Activated CD4-positive, alpha-beta T cell treated with anti-CD3 and anti-CD28 coated beads for 4 hours (primary cell): ENCODE data around the gene SIMC1.
"Not testable (repeated sequence)": the region's sequence is repeated elsewhere in the genome, so short reads cannot be mapped to it uniquely, and the experiment has no call there.

ENCODE experiments used
- DNase-seq, 2 donors: peaks; one replicate each; pipeline ENCODE4 v3.0.0-alpha.2; 2020

SIMC1 gene

DNA sequence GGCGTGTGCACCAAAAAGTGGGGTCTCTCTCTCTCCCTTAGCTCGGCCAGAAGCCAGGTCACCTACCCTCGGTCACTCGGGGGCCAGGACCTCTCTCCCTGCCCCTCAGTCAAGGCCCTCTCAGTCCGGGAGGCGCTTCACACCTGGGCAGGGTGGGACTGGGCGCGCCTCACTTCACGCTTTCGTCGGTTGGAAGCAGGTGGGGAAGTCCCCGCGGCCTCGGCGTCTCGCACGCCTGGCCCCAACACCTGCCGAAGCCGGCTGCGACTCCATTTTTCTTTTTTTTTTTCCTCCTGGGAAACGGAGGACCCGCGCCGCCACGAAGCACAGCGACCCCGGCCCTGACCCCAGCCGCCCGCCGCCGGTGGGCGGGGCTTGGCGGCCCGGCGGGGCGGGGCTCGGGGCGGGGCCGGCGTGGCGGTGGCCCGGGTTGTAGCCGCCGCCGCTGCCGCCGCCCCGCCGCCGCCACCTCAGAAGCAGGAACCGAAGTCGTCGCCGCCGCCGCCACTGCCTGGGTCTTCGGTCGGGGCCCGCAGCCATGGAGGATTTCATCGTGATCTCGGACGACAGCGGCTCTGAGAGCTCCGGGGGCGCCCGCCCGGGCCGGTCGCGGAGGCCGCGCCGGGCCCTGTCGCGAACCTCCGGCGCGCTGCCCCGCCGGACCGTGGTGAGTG lies at the start of gene SIMC1:
TSS of gene SIMC1 (plus strand) at position 454 of the 674 bp plus-strand sequence. CDS start at position 539, 85 bp downstream.
- peak; percentile 52 to 55 for DNase-seq

- no peak for DNase-seq
Observed at GRCh38 chr5:176188506-176189193, 49.6 kb upstream of the SIMC1 start.

GRCh38 chr5:176189857-176190256 lies 48.4 kb upstream of the SIMC1 start:
- no peak for DNase-seq

DNA sequence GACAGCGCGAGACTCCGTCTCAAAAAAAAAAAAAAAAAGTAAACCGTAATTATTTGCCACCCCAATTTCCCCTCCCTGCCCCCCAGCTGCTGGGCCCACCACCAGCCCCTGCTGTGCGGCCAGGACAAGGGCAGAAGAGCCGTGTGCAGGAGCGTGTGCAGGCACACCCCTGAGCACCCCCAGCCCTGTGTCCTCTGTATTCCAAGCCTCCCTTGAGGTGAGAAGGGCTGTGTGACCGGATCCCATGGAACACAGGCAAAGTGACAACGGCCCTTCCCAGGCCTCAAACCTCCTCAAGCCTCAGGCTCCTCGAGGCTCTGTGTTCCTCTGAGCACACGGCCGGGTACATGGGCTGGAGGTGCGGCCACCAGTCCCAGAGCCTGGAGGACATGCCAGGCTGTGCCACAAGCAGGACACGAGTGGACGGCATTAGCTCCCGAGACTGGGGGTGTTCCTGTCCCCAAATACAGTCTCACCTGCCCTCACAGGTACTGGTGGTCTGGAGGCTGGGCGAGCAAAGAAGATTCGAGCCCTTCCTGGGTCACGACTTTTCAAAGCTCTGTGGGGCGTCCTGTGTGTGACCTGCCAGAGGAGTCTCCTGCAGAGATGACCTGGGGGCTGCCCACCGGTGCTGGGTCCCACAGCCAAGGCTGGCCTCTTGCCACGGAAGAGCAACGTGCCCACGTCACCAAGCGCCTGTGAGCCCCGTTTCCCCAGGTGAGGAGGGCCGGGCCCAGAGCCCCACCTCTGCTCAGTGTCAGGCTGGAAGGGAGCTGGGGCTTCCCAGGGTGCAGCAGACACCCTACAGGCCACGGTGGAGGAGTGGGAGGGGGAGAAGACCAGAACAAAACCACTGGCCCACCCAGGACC lies 47.1 kb upstream of the SIMC1 start:
- DNase-seq = no peak

- no peak for DNase-seq
Observed at GRCh38 chr5:176192094-176192721, 46.0 kb upstream of the SIMC1 start.

DNA sequence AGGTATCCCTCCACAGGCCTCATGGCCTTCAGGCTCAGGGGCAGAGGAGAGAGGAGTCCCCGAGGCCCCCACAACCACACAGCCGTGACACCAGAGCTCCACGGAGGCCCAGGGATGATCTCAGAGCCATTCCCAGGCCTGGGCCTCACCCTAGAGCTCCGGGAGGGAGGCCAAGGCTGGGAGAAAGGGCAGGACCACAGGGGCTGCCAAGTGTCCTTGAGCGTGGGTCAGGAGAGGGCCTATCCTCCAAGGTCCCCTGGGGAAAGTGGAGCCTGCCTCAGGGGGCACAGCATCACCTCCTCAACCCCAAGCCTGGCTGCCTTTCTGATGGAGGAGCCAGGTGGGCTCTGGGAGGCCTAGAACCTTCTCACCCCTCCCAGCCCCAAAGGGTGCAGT lies 45.5 kb upstream of the SIMC1 start:
- not testable (repeated sequence) for DNase-seq

- DNase-seq = not testable (repeated sequence)
Observed at GRCh38 chr5:176193636-176194035, 44.6 kb upstream of the SIMC1 start.

DNA sequence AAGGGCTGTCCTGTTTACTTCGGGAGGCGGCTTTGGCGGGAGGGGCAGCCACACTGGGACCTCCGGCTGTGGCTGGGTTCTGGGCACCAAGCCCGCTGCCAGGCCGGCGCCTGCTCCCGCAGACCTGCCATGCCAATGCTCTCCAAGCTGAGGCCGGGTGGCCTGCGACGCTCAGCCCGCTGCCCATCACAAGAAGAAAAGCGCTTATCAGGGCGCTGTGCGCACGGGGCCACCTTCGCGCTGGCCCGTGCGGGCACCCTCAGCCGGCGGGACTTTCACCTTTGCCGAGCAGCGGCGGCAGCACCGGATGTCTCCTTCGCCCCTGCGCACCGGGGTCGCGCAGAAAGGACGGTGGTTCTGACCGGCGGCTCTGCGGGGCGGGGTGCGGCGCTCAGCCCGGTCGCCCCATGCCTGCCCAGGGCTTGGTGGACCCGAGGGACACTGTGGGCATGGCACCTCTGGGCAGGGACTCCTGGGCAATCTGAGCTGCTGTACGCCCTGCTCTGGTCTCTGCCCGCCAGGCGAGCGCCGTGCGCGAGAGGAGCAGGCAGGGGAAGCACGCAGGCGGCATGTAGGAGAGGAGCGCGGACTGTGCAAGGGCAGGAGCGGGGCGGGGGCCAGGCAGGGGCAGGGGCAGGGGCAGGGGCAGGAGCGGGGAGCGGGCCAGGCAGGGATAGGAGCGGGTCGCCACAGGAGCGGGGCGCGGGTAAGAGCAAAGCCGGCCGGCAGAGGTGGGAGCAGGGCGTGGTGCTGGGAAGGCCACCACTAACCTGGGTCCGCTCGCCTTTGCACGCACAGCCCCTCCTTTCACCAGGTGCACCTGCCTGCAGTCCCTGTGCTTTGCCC lies 43.8 kb upstream of the SIMC1 start:
- not testable (repeated sequence) for DNase-seq

- not testable (repeated sequence) for DNase-seq
Observed at GRCh38 chr5:176195084-176195413, 43.2 kb upstream of the SIMC1 start.

DNA sequence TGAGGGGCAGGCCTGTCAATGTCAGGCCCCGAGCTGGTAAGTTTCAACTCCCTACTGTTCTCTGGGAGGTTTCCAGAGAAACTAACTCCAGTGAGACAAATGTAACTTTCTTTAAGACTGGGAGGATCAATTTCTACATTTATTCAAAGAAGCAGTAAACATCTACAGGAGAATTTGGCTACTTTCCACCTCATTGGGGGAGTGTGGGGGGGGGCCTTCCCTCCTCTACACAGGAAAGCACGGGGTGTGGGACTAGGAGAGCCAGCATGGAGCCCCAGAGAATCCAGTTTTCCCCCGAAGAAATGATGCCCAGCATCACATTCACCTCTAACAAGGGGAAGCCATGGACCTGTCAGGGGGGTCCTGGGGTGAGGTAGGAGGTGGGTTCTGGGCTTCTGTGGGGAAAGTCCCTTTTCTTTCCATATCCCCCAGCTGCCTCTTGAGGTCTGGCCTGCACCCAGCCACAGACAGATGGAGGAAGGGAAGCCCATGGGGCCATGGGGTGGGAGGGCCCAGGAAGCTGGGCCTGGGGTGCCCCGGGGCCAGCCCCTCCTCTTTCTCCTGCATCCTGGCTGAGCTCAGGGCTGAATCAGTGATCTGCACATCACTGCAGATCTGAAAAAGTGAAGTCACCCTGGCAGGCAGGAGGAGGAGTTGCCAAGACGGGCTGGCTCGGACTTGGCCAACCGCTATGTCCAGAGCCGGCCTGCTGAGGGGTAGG lies 42.6 kb upstream of the SIMC1 start:
- not testable (repeated sequence) for DNase-seq

GRCh38 chr5:176196781-176197180 lies 41.4 kb upstream of the SIMC1 start:
- DNase-seq = not testable (repeated sequence)

DNA sequence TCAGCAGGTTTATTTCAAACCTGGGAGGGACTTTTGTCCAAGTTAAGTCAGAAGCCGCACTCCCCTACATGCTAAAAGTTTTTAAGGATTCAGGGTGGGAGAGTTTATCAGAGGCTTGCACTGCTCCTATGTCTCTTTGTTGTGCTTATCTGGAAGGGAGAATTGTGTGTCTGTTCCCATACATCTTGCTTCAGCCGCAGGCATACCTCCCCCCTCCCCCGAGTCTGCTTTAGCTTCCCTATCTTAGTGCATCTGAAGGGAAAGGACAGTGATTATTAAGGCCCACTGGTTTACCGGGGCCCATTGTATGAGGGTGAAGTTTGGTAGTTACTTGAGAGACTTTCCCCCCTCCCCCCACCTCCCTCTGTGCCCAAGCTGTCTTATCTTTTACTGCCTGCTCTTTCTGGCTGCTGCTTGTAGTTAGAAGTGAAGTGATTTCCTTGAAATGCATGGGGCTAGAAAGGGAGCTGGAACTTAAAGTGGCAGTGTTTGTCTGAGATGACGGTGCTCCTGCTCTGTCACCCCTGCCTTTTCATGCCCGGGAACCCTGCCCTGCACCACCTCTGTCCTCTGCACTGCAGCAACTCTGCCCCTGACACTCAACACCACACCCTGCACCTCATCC lies 40.9 kb upstream of the SIMC1 start:
- not testable (repeated sequence) for DNase-seq

- DNase-seq = not testable (repeated sequence)
Observed at GRCh38 chr5:176198299-176198698, 39.9 kb upstream of the SIMC1 start.

DNA sequence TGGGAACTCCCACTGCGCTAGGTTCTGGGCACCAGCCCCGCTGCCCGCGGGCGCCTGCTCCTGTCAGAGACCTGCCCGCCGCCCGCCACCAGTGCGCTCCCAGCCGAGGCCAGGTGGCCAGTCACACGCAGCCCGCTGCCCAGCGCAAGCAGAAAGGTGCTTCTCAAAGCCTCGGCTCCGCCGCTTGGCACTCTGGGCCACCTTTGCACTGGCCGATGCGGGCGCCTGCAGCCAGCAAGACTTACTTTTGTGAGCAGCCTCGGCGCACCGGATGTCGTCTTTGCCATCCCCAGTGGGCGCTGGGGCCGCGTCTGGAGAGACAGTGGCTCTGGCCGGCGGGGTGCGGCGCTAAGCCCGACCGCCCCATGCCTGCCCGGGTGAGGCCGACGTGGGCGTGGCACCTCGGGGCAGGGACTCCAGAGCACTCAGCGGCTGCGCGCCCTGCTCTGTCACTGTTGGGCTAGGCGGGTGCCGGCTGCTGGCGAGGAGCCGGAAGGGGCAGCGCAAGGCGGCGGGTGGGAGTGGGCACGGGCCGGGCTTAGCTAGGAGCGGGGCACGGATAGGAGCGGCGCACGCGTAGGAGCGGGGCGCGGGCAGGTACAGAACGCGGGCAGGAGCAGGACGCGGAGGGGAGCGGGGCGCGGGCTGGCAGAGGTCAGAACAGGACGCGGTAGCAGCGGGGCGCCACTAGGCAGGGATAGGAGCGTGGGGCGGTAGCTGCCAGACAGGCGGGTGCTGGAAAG lies 39.1 kb upstream of the SIMC1 start:
- not testable (repeated sequence) for DNase-seq

- not testable (repeated sequence) for DNase-seq
Observed at GRCh38 chr5:176199803-176200399, 38.3 kb upstream of the SIMC1 start.

GRCh38 chr5:176201811-176202210 lies 36.4 kb upstream of the SIMC1 start:
- no peak for DNase-seq

DNA sequence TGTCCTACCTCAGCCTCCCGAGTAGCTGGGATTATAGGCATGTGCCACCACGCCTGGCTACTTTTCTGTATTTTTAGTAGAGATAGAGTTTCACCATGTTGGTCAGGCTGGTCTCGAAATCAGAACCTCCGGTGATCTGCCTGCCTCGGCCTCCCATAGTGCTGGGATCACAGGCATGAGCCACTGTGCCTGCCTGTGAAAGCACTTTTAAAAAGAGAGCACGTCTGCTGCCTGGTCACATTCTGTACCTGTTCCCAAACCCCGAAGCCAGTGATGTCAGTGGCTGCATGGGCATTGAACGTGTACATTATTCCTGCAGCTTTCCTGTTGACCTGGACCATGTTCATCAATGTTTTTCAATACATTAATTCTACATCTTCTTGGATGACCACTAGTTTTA lies 35.1 kb upstream of the SIMC1 start:
- no peak for DNase-seq

GRCh38 chr5:176203535-176203934 lies 34.7 kb upstream of the SIMC1 start:
- DNase-seq = not testable (repeated sequence)

DNA sequence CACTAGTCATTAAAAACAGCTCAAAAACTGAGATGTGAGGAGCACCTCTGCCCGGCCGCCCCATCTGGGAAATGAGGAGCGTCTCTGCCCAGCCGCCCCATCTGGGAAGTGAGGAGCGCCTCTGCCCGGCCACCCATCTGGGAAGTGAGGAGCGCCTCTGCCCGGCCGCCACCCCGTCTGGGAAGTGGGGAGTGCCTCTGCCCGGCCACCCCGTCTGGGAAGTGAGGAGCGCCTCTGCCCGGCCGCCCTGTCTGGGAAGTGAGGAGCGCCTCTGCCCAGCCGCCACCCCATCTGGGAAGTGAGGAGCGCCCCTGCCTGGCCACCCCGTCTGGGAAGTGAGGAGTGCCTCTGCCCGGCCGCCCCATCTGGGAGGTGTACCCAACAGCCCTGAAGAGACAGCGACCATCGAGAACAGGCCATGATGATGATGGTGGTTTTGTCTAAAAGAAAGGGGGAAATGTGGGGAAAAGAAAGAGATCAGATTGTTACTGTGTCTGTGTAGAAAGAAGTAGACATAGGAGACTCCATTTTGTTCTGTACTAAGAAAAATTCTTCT lies 23.7 kb upstream of the SIMC1 start:
- not testable (repeated sequence) for DNase-seq
